Measurements from ENCODE around the gene UFSP1.
"Not testable (repeated sequence)": the region's sequence is repeated elsewhere in the genome, so short reads cannot be mapped to it uniquely, and the experiment has no call there.

- not testable (repeated sequence) for TF ChIP-seq CTCF (IDR thresholded peaks at IDR 0.05; ENCODE audit: poor library complexity, severe bottlenecking); TAF1 (IDR thresholded peaks at IDR 0.05; ENCODE audit: low read depth); EZH2 (IDR thresholded peaks at IDR 0.05; ENCODE audit: borderline replicate concordance, insufficient read depth, low read length, poor library complexity, severe bottlenecking); REST (IDR thresholded peaks at IDR 0.05; ENCODE audit: borderline replicate concordance); EP300 (conservative IDR thresholded peaks at IDR 0.05; ENCODE audit: poor library complexity, severe bottlenecking); RAD21 (conservative IDR thresholded peaks at IDR 0.05)
Observed at GRCh38 chr7:100923616-100924015, 34.1 kb upstream of the UFSP1 start.
